HepG2 (cell line): ENCODE data around the gene ZBTB26. TPM values are rescaled to one million over a fixed set of nuclear protein-coding genes. Genes with fewer than 3 reads are reported as not detected.

ENCODE experiments used
- ARID2 ChIP-seq: sonication (generic); formaldehyde crosslinking; IDR thresholded peaks from 2 replicates; pipeline ENCODE4 v1.8.1; 2022; ENCODE audit warnings: mild to moderate bottlenecking, missing genetic modification reagents, borderline replicate concordance
- ARNTL ChIP-seq: sonication (generic); formaldehyde crosslinking; IDR thresholded peaks from 2 replicates; pipeline ENCODE4 v1.4.0; 2020; ENCODE audit warnings: mild to moderate bottlenecking, missing genetic modification reagents
- ELF3 ChIP-seq: IDR thresholded peaks from 2 replicates; pipeline ENCODE4 v1.6.1; 2016; ENCODE audit warnings: missing genetic modification reagents, missing compliant biosample characterization
- GABPB1 ChIP-seq: IDR thresholded peaks from 2 replicates; pipeline ENCODE4 v1.6.1; 2016; ENCODE audit warnings: mild to moderate bottlenecking, missing genetic modification reagents, moderate library complexity, missing compliant biosample characterization
- GFI1 ChIP-seq: sonication (generic); formaldehyde crosslinking; IDR thresholded peaks from 2 replicates; pipeline ENCODE4 v1.5.0; 2020; ENCODE audit warnings: missing genetic modification reagents, mild to moderate bottlenecking, borderline replicate concordance
- HCFC1 ChIP-seq: fragments of 150-350 bp; IDR thresholded peaks from 2 replicates; pipeline ENCODE4 v1.6.1; 2014; ENCODE audit warnings: low read depth, low read length
- HNF1B ChIP-seq: sonication (generic); formaldehyde crosslinking; IDR thresholded peaks from 2 replicates; pipeline ENCODE4 v1.5.1; 2020; ENCODE audit warnings: mild to moderate bottlenecking, moderate library complexity, missing genetic modification reagents
- HOMEZ ChIP-seq: IDR thresholded peaks from 2 replicates; pipeline ENCODE4 v1.6.1; 2016; ENCODE audit warnings: low read depth
- MTF1 ChIP-seq: sonication (generic); formaldehyde crosslinking; IDR thresholded peaks from 2 replicates; pipeline ENCODE4 v1.5.0; 2020; ENCODE audit warnings: missing genetic modification reagents
- MXI1 ChIP-seq: IDR thresholded peaks from 3 replicates; pipeline ENCODE4 v1.6.1; 2012; ENCODE audit warnings: low read depth, low read length, inconsistent platforms, borderline replicate concordance
- MYNN ChIP-seq: sonication (generic); formaldehyde crosslinking; IDR thresholded peaks from 2 replicates; pipeline ENCODE4 v1.4.0; 2020; ENCODE audit warnings: mild to moderate bottlenecking, low read depth, missing genetic modification reagents
- NFE2 ChIP-seq: sonication (generic); formaldehyde crosslinking; IDR thresholded peaks from 2 replicates; pipeline ENCODE4 v1.4.0; 2020; ENCODE audit warnings: missing genetic modification reagents
- NKX3-1 ChIP-seq: sonication (generic); formaldehyde crosslinking; IDR thresholded peaks from 2 replicates; pipeline ENCODE4 v1.5.0; 2020; ENCODE audit warnings: missing genetic modification reagents
- PAWR ChIP-seq: sonication (generic); formaldehyde crosslinking; IDR thresholded peaks from 2 replicates; pipeline ENCODE4 v1.4.0; 2020; ENCODE audit warnings: missing genetic modification reagents, mild to moderate bottlenecking, borderline replicate concordance
- RFXAP ChIP-seq: sonication (generic); formaldehyde crosslinking; IDR thresholded peaks from 2 replicates; pipeline ENCODE4 v1.4.0; 2020; ENCODE audit warnings: missing genetic modification reagents, borderline replicate concordance
- SP4 ChIP-seq: sonication (generic); formaldehyde crosslinking; IDR thresholded peaks from 2 replicates; pipeline ENCODE4 v1.8.1; 2023; ENCODE audit warnings: mild to moderate bottlenecking, missing genetic modification reagents
- ZMYM4 ChIP-seq: sonication (generic); formaldehyde crosslinking; IDR thresholded peaks from 2 replicates; pipeline ENCODE4 v1.8.1; 2023; ENCODE audit warnings: mild to moderate bottlenecking, missing genetic modification reagents
- ZNF207 ChIP-seq: fragments of 450-650 bp; IDR thresholded peaks from 2 replicates; pipeline ENCODE4 v1.6.1; 2016; ENCODE audit warnings: antibody characterized with exemption, borderline replicate concordance
- ZNF317 ChIP-seq: sonication (generic); formaldehyde crosslinking; IDR thresholded peaks from 2 replicates; pipeline ENCODE4 v1.5.0; 2020; ENCODE audit warnings: mild to moderate bottlenecking, missing genetic modification reagents
- ZNF382 ChIP-seq: sonication (generic); formaldehyde crosslinking; IDR thresholded peaks from 2 replicates; pipeline ENCODE4 v1.5.0; 2020; ENCODE audit warnings: missing genetic modification reagents, mild to moderate bottlenecking, borderline replicate concordance
- ZNF556 ChIP-seq: sonication (generic); formaldehyde crosslinking; IDR thresholded peaks from 2 replicates; pipeline ENCODE4 v1.4.0; 2020; ENCODE audit warnings: mild to moderate bottlenecking, missing genetic modification reagents, borderline replicate concordance
- ZNF567 ChIP-seq: sonication (generic); formaldehyde crosslinking; IDR thresholded peaks from 2 replicates; pipeline ENCODE4 v1.8.1; 2023; ENCODE audit warnings: mild to moderate bottlenecking, missing genetic modification reagents, borderline replicate concordance
- ZNF570 ChIP-seq: sonication (generic); formaldehyde crosslinking; IDR thresholded peaks from 2 replicates; pipeline ENCODE4 v1.4.0; 2020; ENCODE audit warnings: mild to moderate bottlenecking, missing genetic modification reagents, borderline replicate concordance
- ZNF598 ChIP-seq: sonication (generic); formaldehyde crosslinking; IDR thresholded peaks from 2 replicates; pipeline ENCODE4 v1.5.1; 2020; ENCODE audit warnings: mild to moderate bottlenecking, missing genetic modification reagents, borderline replicate concordance
- ZNF761 ChIP-seq: sonication (generic); formaldehyde crosslinking; conservative IDR thresholded peaks from 2 replicates; pipeline ENCODE4 v1.4.0; 2020; ENCODE audit warnings: mild to moderate bottlenecking, missing genetic modification reagents
- ZNF773 ChIP-seq: sonication (generic); formaldehyde crosslinking; IDR thresholded peaks from 2 replicates; pipeline ENCODE4 v1.4.0; 2020; ENCODE audit warnings: missing genetic modification reagents, borderline replicate concordance
- ZNF792 ChIP-seq: IDR thresholded peaks from 2 replicates; pipeline ENCODE4 v1.6.1; 2016
- ZNF839 ChIP-seq: sonication (generic); formaldehyde crosslinking; IDR thresholded peaks from 2 replicates; pipeline ENCODE4 v1.4.0; 2020; ENCODE audit warnings: missing genetic modification reagents, mild to moderate bottlenecking, borderline replicate concordance
- ZNF879 ChIP-seq: sonication (generic); formaldehyde crosslinking; IDR thresholded peaks from 2 replicates; pipeline ENCODE4 v1.8.1; 2023; ENCODE audit warnings: missing genetic modification reagents
- polyA plus RNA-seq, 8 experiments: library from polyadenylated mRNA; depleted of rRNA in 3 of 8; stranded (reverse) in 7 of 8; unstranded in 1 of 8; fragments of >200 nt; fragmentation: Illumina TruSeq in 4 of 8; extraction: Trizol in 4 of 8; gene quantifications; 2 replicates each; pipeline versions ENCODE4 v1.2.1 to v1.2.3, GENCODE V29; 2011 to 2016; ENCODE audit warnings: low read depth in 4 of 8, missing spikeins in 1 of 8, mixed read lengths in 1 of 8; ENCODE audit not compliant: insufficient read depth in 1 of 8
- total RNA-seq, 5 experiments: library from RNA; depleted of rRNA; stranded (reverse); fragments of >200 nt; fragmentation: Illumina TruSeq; extraction: Trizol; gene quantifications; 2 replicates each; pipeline ENCODE4 v1.2.3, GENCODE V29; 2016; ENCODE audit warnings: low read depth in 1 of 5

Gene ZBTB26
- total and polyA plus RNA-seq, 2 of the 13 experiments (the other 11 are each of a cell fraction or from before 2014, with no cell fraction given) = 4.5 to 8.6 TPM

- no peak for TF ChIP-seq PAWR (CRISPR knock-in tag)
- TF ChIP-seq ZNF773 (CRISPR knock-in tag) = 0 out of 2 replicates have a peak, but pooled peaks have one; percentile 54
- peak; percentile 79; the same call in 1 of the 2 replicates for TF ChIP-seq ZNF598 (CRISPR knock-in tag)
- 0 out of 2 replicates have a peak, but pooled peaks have one; percentile 41 for TF ChIP-seq NKX3-1
- no peak for TF ChIP-seq ZNF879
- no peak for TF ChIP-seq NFE2 (CRISPR knock-in tag)
- peak; percentile 91 for TF ChIP-seq ZMYM4
- peak; percentile 65; the same call in 1 of the 2 replicates for TF ChIP-seq HOMEZ
- no peak for TF ChIP-seq ZNF556 (CRISPR knock-in tag)
- no peak; the same call in 1 of the 2 replicates for TF ChIP-seq ELF3
- TF ChIP-seq ARNTL (CRISPR knock-in tag) = peak; percentile 13; the same call in 1 of the 2 replicates
- 0 out of 2 replicates have a peak, but pooled peaks have one; percentile 27 for TF ChIP-seq ZNF317 (CRISPR knock-in tag)
- no peak for TF ChIP-seq ZNF207
- TF ChIP-seq MXI1 = peak; percentile 77; the same call in 1 of the 3 replicates
- TF ChIP-seq ZNF567 (CRISPR knock-in tag) = no peak
- TF ChIP-seq HCFC1 = peak; percentile 42; the same call in 1 of the 2 replicates
- peak; percentile 45; the same call in 1 of the 2 replicates for TF ChIP-seq ZNF792 (CRISPR knock-in tag)
- peak; percentile 99 for TF ChIP-seq GABPB1 (CRISPR knock-in tag)
- peak; percentile 82 for TF ChIP-seq ZNF839 (CRISPR knock-in tag)
- TF ChIP-seq GFI1 (CRISPR knock-in tag) = no peak
- TF ChIP-seq RFXAP (CRISPR knock-in tag) = peak; percentile 69; the same call in 1 of the 2 replicates
- TF ChIP-seq ZNF761 (CRISPR knock-in tag) = no peak
- no peak for TF ChIP-seq ZNF382 (CRISPR knock-in tag)
- TF ChIP-seq MYNN (CRISPR knock-in tag) = 0 out of 2 replicates have a peak, but pooled peaks have one; percentile 57
- no peak for TF ChIP-seq MTF1 (CRISPR knock-in tag)
- no peak for TF ChIP-seq ARID2 (CRISPR knock-in tag)
- TF ChIP-seq HNF1B = peak; percentile 79; the same call in 1 of the 2 replicates
- peak; percentile 74 for TF ChIP-seq SP4
- no peak for TF ChIP-seq ZNF570 (CRISPR knock-in tag)
Observed at GRCh38 chr9:122931226-122932121, at the start of gene ZBTB26 (continued).
